ENCODE results near the gene HTT.

HTT gene

DNA sequence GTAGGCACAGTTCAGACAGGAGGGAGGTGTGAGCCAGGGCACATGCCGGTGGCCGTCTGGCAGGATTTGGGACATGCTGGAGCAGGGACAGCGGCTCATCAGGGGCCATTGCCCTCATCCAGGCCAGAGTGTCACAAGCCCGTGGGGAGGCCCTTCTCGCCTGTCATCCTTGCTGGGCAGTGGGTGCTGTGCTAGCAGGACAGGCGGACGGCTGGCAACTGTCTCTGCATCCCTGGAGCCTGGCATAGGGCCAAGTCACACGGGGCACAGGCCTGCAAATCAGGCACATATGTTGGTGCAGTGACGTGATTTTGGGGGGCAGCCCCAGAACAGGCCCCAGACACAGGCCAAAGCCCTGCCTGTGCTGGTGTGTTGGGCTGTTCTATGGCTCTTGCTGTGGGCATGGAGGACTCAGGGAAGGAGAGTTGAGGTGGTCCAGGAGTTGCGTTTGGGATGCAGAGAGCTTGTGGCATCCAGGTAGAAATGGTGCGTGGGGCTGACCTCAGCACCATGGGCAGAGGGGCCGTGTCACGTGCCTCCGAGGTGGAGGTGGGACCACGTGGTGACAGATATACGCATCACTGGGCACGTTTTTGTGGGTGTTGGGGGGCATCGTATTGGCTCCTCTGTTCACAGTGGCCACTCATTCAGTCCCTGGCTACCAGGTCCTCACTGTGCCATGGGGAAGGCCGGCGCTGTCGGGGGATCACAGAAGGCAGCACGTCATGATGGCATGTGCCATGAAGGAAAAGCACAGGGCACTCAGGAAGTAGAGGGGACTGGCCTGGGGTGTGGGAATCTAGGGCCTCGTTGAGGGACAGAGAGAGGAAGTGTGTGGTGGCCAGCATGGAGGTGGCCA, 159.9 kb downstream of the HTT start:
- DNase-seq (ENCODE audit: low read depth), result no peak

DNA sequence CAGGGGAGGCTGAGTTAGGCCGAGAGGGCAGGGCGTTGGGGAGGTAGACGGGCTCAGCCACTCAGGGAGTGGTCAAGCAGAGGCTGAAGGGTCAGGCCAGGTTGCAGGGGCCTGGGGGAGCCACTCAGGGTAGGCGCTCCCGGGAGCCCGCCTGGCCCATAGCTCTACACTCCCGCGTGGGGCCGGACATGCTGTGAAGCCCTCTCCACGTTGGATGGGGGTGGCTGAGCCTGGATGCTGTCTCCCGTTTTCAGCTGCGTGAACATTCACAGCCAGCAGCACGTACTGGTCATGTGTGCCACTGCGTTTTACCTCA, 160.5 kb downstream of the HTT start:
- no peak for DNase-seq (ENCODE audit: low read depth)

DNA sequence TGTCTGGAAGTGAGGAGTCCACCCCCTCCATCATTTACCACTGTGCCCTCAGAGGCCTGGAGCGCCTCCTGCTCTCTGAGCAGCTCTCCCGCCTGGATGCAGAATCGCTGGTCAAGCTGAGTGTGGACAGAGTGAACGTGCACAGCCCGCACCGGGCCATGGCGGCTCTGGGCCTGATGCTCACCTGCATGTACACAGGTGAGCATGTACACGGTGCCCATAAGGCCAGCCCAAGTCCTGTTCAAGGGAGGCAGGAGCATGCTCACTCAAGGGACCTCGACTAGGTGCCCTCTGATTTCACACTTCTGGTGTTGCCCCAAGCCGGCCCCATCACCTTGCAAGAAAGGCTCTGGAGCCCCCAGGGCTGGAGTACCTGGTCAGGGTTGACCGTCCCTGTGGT, 161.1 kb downstream of the HTT start:
- DNase-seq (ENCODE audit: low read depth), result no peak

GRCh38 chr4:3236326-3236878, 161.9 kb downstream of the HTT start:
- no peak for DNase-seq (ENCODE audit: low read depth)

DNA sequence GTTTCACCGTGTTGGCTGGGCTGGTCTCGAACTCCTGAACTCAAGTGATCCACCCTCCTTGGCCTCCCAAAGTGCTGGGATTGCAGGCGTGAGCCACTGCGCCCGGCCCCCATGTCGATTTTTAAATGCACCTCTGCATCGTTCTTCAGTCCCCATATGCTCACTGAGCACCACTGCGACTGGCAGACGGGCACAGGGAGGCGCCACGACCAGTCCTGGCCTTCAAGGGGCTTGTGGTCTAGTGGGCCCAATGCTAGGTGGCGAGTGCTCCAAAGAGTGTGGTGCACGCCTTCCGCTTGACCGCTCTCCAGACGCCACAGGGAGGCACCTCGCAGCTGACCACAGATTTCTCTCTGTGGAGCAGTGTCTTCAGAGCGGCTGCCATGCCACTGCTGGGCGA, 162.8 kb downstream of the HTT start:
- DNase-seq (ENCODE audit: low read depth), result no peak

DNA sequence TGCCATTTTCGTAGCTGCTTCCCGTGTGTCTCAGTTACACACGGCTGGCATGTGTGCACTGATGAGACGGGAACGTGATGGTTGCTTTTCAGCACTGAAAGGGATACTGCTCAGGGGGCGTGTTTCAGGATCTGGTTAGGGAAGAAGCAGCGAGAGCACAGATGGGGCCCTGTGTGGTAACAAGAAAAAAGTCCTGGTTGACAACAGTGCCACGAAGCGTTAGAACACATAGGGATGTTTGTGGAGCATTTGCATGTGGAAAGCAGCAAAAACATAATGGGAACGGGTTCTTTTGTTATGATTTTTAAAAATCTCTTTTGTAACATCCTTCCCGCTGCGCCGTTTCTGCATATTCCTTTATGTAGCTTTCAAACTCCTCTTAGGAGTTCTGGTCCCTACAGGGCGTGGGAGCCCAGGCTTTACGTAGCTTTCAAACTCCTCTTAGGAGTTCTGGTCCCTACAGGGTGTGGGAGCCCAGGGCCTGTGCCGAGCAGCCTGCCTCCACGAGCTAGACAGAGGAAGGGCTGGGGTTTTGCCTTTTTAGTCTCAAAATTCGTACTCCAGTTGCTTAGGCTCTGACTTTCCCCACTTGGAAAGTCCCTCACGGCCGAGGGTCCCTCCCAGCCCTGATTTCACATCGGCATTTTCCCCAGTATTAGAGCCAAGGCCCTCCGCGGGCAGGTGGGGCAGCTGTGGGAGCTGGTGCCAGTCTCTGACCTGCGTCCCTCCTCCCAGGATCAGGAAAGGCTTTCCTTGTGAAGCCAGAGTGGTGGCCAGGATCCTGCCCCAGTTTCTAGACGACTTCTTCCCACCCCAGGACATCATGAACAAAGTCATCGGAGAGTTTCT, 163.5 kb downstream of the HTT start:
- DNase-seq (ENCODE audit: low read depth), result no peak

DNA sequence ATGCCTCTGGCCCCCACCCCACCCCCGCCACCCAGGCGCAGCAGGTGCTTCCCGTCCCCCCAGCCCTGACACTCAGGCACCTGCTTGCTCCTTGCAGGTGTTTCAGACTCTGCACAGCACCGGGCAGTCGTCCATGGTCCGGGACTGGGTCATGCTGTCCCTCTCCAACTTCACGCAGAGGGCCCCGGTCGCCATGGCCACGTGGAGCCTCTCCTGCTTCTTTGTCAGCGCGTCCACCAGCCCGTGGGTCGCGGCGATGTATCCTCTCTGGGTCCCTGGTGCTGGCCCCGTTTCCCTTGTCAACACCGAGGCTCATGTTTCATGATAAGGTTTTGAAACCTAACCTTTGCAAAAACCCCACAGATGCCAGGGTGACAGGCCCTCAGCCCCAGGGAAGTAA, 164.2 kb downstream of the HTT start:
- DNase-seq (ENCODE audit: low read depth), result no peak

DNA sequence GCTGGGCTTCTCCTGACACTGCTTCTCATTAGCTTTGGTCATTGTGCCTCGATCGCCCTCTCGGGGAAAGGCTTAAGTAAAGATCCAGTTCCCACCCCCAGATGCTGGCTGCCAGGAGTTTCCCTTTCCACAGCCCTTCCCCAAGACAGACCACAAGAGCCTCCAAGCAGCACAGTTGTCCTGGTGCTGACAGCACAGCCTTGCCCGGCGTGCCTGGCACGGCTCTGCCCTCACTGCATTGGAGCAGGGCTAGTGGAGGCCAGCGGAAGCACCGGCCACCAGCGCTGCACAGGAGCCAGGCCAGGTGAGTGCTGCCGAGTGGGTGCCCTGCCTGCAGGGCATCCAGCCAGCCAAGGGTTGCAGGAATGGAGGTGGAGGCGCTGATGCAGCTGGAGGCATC, 164.8 kb downstream of the HTT start:
- DNase-seq (ENCODE audit: low read depth), result no peak

DNA sequence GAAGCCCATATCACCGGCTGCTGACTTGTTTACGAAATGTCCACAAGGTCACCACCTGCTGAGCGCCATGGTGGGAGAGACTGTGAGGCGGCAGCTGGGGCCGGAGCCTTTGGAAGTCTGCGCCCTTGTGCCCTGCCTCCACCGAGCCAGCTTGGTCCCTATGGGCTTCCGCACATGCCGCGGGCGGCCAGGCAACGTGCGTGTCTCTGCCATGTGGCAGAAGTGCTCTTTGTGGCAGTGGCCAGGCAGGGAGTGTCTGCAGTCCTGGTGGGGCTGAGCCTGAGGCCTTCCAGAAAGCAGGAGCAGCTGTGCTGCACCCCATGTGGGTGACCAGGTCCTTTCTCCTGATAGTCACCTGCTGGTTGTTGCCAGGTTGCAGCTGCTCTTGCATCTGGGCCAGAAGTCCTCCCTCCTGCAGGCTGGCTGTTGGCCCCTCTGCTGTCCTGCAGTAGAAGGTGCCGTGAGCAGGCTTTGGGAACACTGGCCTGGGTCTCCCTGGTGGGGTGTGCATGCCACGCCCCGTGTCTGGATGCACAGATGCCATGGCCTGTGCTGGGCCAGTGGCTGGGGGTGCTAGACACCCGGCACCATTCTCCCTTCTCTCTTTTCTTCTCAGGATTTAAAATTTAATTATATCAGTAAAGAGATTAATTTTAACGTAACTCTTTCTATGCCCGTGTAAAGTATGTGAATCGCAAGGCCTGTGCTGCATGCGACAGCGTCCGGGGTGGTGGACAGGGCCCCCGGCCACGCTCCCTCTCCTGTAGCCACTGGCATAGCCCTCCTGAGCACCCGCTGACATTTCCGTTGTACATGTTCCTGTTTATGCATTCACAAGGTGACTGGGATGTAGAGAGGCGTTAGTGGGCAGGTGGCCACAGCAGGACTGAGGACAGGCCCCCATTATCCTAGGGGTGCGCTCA, 165.8 kb downstream of the HTT start:
- DNase-seq (ENCODE audit: low read depth), result no peak

GRCh38 chr4:3240936-3241522, 166.5 kb downstream of the HTT start:
- no peak for DNase-seq (ENCODE audit: low read depth)

GRCh38 chr4:3241898-3242524, 167.5 kb downstream of the HTT start:
- DNase-seq (ENCODE audit: low read depth), result no peak

DNA sequence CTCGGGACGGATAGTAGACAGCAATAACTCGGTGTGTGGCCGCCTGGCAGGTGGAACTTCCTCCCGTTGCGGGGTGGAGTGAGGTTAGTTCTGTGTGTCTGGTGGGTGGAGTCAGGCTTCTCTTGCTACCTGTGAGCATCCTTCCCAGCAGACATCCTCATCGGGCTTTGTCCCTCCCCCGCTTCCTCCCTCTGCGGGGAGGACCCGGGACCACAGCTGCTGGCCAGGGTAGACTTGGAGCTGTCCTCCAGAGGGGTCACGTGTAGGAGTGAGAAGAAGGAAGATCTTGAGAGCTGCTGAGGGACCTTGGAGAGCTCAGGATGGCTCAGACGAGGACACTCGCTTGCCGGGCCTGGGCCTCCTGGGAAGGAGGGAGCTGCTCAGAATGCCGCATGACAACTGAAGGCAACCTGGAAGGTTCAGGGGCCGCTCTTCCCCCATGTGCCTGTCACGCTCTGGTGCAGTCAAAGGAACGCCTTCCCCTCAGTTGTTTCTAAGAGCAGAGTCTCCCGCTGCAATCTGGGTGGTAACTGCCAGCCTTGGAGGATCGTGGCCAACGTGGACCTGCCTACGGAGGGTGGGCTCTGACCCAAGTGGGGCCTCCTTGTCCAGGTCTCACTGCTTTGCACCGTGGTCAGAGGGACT, 168.8 kb downstream of the HTT start:
- no peak for DNase-seq (ENCODE audit: low read depth)

DNA sequence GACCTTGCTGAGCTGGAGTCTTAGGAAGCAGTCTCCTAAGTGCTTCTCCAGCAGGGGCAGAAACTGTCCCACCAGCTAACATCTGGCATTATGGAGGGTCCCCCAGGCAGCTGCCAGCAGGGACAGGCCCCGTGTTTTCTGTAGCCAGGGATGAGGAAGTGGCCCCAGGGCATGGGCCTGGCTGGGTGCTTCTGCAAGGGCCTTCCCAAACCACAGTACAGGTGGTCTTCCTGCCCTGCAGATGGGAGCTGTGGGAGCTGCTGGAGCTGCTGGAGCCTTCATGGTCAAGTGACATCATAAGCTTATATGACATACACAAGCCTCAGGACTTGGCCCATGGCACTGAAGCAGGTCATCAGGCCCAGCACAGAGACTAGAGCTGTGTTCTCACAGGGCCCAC, 169.5 kb downstream of the HTT start:
- no peak for DNase-seq (ENCODE audit: low read depth)

GRCh38 chr4:3244747-3245146, 170.3 kb downstream of the HTT start:
- no peak for DNase-seq (ENCODE audit: low read depth)

DNA sequence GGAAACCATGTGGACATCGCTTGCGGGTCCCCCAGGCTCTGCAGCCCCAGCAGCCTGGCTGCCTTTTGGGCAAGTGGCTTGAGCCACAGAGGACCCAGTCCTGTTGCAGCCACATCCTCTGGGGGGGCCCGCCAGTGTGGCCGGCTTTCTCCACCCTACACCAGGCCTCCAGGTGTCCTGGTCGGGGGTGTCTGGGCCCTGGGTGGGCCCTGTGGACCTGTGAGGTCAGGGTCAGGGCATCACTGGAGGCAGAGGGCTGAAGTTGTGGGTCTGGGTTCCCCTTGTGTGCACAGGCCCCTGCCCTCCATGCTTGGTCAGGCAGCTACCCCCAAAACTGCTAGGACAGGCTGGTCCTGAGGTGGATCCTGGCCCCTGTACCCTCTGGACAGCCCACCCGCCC, 171.2 kb downstream of the HTT start:
- no peak for DNase-seq (ENCODE audit: low read depth)

DNA sequence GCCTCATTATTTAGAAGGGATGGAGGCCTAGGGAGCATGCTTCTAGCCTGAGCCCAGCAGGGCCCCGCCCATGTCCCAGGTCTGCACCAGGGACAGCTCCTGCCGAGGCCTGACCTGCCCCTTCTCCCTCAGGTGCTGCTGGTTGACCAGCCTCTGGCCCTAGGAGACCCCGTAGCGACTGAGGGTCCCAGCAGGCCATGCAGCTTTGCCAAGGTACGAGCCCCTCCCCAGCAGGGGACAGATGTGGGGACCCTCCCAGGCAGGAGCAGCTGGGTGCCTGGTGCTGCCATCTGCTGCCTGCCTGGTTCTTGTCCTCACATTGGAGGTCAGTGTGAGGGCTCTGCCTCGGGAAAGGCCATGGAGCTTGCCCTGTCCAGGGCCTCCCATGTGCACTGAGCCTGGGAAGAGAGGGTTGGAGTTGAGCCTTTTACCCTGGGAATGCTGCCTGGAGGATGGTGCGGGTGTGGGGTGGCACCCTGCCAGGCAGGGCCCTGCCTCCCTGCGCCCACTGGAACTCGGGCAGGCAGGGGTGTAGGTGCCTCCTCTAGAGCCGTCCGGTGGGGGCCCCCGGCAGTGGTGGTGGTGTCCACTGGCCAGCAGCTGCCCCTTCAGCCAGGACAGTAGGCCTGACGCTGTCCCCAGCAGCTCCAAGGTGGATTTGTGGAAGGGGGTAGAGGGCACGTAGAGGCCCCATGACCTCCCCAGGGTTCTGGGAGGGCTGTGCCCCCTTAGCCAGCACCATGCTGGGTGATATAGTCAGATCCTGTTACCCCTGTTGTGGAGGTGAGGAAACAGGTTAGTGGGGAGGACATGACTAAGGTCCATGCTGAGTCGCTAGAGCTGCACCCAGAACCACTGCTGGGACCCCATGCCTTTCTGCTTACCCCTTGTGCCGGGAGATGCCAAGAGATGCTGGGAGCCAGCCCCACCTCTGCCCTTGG, 172.2 kb downstream of the HTT start:
- no peak for DNase-seq (ENCODE audit: low read depth)

GRCh38 chr4:3247399-3248177, 173.1 kb downstream of the HTT start:
- no peak for DNase-seq (ENCODE audit: low read depth)

GRCh38 chr4:3248178-3248480, 173.6 kb downstream of the HTT start:
- DNase-seq (ENCODE audit: low read depth), result no peak
